GM18498 (cell line): ENCODE data around the gene TACC2.

Experiments
- ATAC-seq: cut with Tn5 transposase; IDR thresholded peaks from one replicate; pipeline ENCODE4 v1.9.1; 2021; ENCODE audit warnings: mild to moderate bottlenecking, moderate library complexity; ENCODE audit not compliant: unreplicated experiment

Gene TACC2

GRCh38 chr10:122264436-122264835 is 275.5 kb downstream of the TACC2 start:
- no peak for ATAC-seq

- ATAC-seq = no peak
These were observed 276.0 kb downstream of the TACC2 start for GRCh38 chr10:122264931-122265330.

DNA sequence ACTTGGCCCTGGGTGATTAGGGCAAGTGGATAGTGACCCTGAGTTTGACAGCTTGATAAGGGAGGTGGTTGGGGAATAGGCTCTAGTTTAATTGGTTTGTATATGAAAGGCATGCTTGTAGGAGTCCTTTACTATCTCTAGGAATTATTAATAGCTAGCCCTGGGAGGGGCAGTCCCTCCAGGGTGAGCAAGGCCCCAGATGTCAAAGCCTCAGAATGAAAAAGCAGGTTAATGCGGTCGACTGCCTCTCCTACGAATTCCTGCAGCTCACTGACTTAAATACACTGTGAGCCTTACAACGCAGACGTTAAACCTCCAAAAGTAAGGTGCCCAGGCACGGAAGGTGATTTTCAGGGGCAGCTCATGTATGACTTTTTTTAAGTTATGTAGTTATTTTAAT is 276.9 kb downstream of the TACC2 start:
- ATAC-seq = no peak

- ATAC-seq = peak; percentile 84
These were observed 279.1 kb downstream of the TACC2 start for GRCh38 chr10:122267849-122268737.

- no peak for ATAC-seq
These were observed 280.2 kb downstream of the TACC2 start for GRCh38 chr10:122269059-122269687.

GRCh38 chr10:122271076-122271475 is 282.1 kb downstream of the TACC2 start, which contains the start of gene BTBD16:
TSS of gene BTBD16 (plus strand) at chr10:122271296. CDS start at chr10:122275082, 3,786 bp downstream.
- no peak for ATAC-seq

- no peak for ATAC-seq
These were observed 285.1 kb downstream of the TACC2 start for GRCh38 chr10:122273966-122274545.

- no peak for ATAC-seq
These were observed 287.7 kb downstream of the TACC2 start for GRCh38 chr10:122276611-122277208.

GRCh38 chr10:122277526-122278136 is 288.7 kb downstream of the TACC2 start:
- no peak for ATAC-seq

DNA sequence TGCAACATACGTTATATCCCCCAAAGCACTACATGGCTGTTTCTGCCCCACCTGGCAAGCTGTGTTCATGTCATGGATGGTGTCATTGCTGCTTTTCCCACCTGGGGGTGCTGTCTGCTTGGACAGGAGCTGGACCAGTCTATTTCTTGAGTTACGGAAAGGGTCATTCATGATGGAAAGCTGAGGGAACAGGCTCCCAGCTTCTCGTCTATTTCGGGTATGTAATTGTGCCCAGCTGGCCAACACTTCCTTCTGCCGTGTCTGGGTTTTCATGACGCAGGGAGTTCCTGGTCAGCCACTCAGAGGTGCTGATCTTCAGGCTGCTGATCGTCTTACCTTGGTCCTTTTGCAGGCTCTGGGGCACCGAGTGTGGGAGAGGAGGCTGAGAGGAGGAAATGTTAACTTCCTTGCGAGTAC is 290.8 kb downstream of the TACC2 start:
- ATAC-seq = no peak

GRCh38 chr10:122280156-122280555 is 291.2 kb downstream of the TACC2 start:
- no peak for ATAC-seq

- ATAC-seq = no peak
These were observed 292.2 kb downstream of the TACC2 start for GRCh38 chr10:122281018-122281626.

DNA sequence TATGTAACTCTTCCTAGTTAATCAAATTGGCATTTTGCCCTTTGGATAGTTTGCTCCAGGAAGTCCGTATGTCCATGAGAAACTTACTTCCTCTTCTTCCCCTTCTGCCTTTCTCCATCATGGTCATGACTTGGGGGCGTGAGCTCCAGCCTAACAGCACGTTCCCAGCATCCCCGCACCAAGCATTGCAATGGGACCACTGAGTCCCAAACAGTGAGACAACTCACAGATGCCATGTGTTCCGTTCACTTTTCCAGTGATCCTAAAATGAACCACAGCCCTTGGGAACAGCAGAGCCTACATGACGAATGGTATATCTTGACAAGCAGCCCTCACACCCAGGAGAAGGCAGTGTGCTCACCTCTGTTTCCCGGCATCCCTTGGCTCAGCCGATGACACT is 292.8 kb downstream of the TACC2 start:
- no peak for ATAC-seq

DNA sequence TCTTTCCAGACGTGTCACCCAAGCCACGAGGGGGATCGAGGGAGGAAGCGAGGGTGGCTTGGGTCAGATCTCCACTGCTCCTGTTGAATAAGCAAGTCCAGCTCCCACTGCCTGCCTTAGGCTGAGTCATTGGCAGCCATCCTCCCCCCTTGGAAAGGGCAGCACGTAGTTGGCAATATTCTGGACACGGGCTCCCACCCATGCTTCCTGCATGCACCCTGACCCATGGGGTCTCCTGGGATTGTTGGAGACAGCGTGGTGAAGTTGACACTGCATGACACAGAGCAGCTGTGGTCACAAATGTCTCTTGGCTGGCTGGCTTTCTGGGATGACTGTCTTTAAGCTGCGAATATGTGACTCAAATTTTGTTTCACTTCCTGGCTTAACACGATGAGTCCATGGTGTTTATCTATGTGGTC is 293.3 kb downstream of the TACC2 start:
- no peak for ATAC-seq

- ATAC-seq = no peak
These were observed 293.9 kb downstream of the TACC2 start for GRCh38 chr10:122282909-122283308.

DNA sequence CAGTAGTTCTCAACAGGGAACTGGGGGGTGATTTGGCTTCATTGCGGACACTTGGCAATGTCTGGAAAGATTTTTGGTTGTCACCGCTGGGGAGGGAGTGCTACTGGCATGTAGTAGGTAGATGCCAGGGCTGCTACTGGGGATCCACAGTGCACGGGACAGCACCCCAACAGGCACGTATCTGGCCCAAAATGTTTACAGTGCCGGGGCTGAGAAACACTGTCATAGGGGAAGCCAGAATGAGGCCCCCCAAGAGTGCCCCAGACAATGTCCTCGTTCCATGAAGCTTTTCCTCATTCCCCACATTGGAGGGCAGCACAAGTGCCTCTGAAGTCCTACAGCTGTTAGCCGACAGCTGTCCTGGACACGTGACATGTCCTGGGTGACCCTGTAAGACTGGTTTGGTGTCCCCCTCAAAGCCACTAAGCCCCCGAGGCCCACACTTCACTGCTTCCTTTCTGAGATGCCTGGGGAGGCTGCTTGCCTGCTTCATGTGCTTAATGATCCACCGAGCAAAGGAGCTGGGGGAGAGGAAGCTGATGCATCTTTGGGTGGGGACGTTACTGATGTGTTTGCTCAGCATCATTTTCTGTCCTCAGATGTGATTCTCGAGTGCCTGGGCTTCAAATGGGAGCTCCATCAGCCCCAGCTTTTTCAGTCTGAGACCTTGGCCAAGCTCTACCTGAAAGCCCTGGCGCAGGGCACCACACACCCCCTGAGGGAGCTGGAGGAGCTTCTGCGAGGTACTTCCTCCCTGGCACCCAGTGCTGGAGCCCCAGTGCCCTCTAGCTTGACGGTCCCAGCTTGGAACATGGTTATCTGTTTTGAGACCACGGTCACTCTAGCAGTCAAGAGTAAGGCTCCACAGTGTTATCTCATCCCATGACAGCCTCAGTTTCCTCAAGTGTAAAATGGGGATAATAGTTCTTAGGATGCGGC is 296.8 kb downstream of the TACC2 start:
- no peak for ATAC-seq

GRCh38 chr10:122286867-122287266 is 297.9 kb downstream of the TACC2 start:
- no peak for ATAC-seq

DNA sequence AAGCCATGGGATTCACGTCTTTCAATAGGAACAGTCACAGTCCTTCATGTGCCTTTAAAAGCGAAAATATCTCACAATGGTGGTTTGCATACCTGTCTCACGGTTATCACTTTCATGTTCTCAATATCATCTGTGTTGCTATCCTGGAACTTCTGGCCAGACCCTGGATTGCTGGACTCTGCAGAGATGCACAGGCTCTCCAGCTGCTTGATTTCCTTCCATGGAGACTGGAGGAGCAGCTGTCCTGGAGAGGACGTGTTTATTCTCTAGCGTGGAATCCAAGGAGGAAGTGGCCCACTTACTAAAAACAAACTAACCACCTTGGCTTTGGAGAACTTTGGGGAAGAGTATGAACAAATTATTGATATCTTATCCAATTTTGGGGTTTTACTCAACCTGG is 298.6 kb downstream of the TACC2 start:
- no peak for ATAC-seq

DNA sequence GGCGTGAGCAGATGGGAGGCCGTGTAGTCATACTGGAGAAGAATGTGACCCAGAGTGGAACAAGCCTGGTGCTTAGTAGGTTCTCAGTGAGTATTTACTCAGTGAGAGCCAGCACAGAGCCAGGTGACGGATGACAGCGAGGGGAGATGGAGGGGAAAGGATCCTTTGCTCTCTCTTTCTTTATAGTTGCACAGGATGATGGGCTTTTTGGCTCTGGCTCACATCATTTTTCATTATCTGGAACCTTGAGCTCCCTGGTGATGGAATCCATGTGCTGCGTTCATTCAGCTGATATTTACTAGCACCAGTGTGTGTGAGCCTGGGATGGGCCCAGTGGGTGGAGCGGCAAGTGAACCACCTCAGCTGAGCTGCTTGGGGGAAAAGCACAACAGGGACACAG is 299.3 kb downstream of the TACC2 start:
- ATAC-seq = no peak
